Ammon's horn (tissue), 1 donor: ENCODE data around the gene RFX6.

Source experiments
- DNase-seq: peaks from one replicate; pipeline ENCODE4 v3.0.0-alpha.2; 2016; ENCODE audit warnings: low spot score

RFX6 gene

DNA sequence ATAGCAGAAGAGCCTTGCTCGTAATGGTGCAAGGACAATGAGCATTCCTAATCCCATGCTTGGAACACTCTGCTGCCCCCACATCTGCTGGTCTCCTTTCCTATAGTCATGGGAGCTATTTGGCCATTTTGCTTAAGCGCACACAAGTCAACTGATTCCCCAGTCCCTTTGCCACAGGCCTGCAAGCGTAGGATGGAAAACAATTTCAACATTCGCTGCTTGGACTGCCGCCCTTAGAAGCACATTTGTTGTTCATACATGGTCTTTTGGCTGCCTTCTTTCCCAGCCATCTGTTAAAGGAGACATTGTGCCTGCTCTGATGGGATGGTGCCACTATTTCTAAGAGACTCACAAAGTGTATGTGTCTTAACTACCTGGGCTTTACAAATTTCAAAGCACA, 96.9 kb downstream of the RFX6 start:
- DNase-seq, result peak; percentile 36

DNA sequence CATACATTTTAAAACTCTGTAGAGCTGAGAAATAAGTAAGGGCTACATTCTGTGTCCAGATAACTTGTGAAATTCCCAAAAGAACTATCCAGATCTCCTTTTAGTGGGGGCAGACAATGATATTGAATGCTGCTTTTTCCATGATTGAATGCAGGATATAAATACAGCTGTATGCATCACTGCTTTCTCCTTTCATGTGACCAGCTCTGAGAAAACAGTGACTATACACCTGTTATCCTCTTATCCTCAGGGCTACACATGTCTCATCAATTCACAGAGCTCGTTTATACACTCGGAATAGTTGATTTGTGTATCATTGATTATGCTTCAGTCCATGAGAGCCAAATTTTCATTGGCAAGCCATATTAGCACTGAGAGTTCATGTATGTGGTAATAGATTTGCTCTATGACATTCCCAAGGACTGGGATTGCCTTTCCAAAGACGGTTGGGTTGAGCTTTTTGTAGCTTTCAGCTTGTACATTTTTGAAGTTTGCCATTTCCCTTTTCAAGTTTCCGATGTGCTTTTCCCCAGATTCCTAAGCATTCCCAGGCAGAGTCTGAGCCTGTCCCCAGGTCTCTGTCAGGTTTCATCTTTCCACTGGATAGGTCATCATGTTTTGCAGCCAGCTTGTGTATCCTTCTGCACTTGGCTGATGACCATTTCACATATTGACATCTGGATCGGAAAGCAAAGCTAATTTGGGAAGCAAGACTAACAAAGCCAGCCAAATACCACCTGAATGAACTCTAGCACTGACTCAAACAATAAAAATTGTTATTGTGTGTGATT, 97.7 kb downstream of the RFX6 start:
- no peak for DNase-seq

DNA sequence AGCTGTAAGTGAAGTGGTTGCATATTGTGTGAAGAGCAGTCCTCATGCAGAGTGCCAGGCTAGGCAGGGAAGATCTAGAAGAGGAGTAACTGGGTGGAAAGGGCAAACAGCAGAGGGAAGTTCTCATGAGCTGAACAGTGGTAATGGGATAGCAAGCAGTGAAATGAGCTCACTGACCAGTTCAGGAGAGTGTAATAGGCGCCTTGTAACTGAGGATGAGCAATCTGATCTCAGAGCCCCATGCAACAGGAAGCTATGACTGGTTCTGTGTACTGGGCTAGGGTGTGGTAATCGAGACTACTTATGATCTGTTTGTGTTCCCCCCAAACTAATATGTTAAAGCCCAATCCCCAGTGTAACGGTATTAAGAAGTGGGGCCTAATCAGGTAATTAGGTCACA, 98.6 kb downstream of the RFX6 start:
- DNase-seq, result no peak

DNA sequence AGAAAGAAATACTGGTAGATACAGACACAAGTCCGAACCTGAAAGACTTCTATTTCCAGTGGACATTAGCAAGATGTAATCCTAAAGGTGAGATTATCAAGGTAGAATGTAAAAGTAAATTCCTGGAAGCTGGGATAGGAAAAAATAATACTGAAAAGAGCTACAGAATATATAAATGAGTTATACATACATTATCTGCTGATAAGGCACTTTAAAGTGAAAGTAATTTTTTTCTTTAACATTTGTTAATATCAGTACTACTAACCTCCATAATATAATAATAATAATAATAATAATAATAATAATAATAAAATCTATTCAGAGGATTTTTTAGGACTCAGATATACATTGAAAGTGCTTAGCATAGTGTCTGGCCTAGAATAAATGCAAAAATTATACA, 102.5 kb downstream of the RFX6 start:
- no peak for DNase-seq
